GM12892 (cell line): ENCODE measurements around the gene SNRPE.

Experiments
- POLR2A ChIP-seq: IDR thresholded peaks from 2 replicates; pipeline ENCODE4 v1.6.1; 2011; ENCODE audit warnings: low read depth, low read length, control low read depth
- POLR2AphosphoS5 ChIP-seq: IDR thresholded peaks from 2 replicates; pipeline ENCODE4 v1.6.1; 2011; ENCODE audit warnings: low read depth, low read length, control low read depth
- TAF1 ChIP-seq: IDR thresholded peaks from 2 replicates; pipeline ENCODE4 v1.6.1; 2011; ENCODE audit warnings: low read depth, mild to moderate bottlenecking, control low read depth, low read length, borderline replicate concordance

- no peak for TF ChIP-seq POLR2A
- no peak for TF ChIP-seq TAF1
- TF ChIP-seq POLR2AphosphoS5 = no peak
Observed at GRCh38 chr1:203914292-203914691, 52.9 kb downstream of the SNRPE start.
